IPS-18c (cell line): ENCODE results near the gene OSBPL9.
"Not testable (repeated sequence)": the region's sequence is repeated elsewhere in the genome, so short reads cannot be mapped to it uniquely, and the experiment has no call there.

Experiments used
- H3K4me3 ChIP-seq: 2 replicates; pipeline ENCODE4 v1.7.0; 2013; ENCODE audit warnings: low read depth, mild to moderate bottlenecking, low read length, moderate library complexity; ENCODE audit not compliant: insufficient read depth
- H3K9me3 ChIP-seq: one replicate; pipeline ENCODE4 v1.6.1; 2013; ENCODE audit warnings: mild to moderate bottlenecking, low read length, moderate library complexity; ENCODE audit not compliant: control insufficient read depth, insufficient read depth

The OSBPL9 gene

GRCh38 chr1:51758310-51758709, 141.4 kb downstream of the OSBPL9 start:
- no peaks in the 10 kb centered on the region for H3K9me3 ChIP-seq
- H3K4me3 ChIP-seq = no peak overlapping the region

- H3K9me3 ChIP-seq = no peaks in the 10 kb centered on the region
- H3K4me3 ChIP-seq = no peak overlapping the region
These were observed 144.0 kb downstream of the OSBPL9 start for GRCh38 chr1:51760872-51761271.

- H3K9me3 ChIP-seq = no peaks in the 10 kb centered on the region
- no peak overlapping the region for H3K4me3 ChIP-seq
These were observed 144.5 kb downstream of the OSBPL9 start for GRCh38 chr1:51761351-51761750.

- no peaks in the 10 kb centered on the region for H3K9me3 ChIP-seq
- no peak overlapping the region for H3K4me3 ChIP-seq
These were observed 152.2 kb downstream of the OSBPL9 start for GRCh38 chr1:51768971-51769588.

GRCh38 chr1:51776408-51776807, 159.5 kb downstream of the OSBPL9 start:
- H3K4me3 ChIP-seq = no peak overlapping the region
- no peaks in the 10 kb centered on the region for H3K9me3 ChIP-seq

- Histone ChIP-seq H3K9me3 (no peaks in the 10 kb centered on the region), H3K4me3 (no peak overlapping the region)
These were observed 164.0 kb downstream of the OSBPL9 start for GRCh38 chr1:51780927-51781326.

GRCh38 chr1:51784997-51785421, 168.1 kb downstream of the OSBPL9 start:
- Histone ChIP-seq H3K9me3 (no peaks in the 10 kb centered on the region), H3K4me3 (no peak overlapping the region)

GRCh38 chr1:51788938-51789337, 172.0 kb downstream of the OSBPL9 start:
- no peak overlapping the region for H3K4me3 ChIP-seq

GRCh38 chr1:51789342-51789741, 172.4 kb downstream of the OSBPL9 start:
- H3K9me3 ChIP-seq = no peaks in the 10 kb centered on the region
- no peak overlapping the region for H3K4me3 ChIP-seq

More at GRCh38 chr1:51788938-51789337, 172.0 kb downstream of the OSBPL9 start:
- no peaks in the 10 kb centered on the region for H3K9me3 ChIP-seq

- H3K4me3 ChIP-seq = no peak overlapping the region
- H3K9me3 ChIP-seq = no peaks in the 10 kb centered on the region
These were observed 173.5 kb downstream of the OSBPL9 start for GRCh38 chr1:51790385-51790784.

GRCh38 chr1:51791888-51792287, 175.0 kb downstream of the OSBPL9 start:
- Histone ChIP-seq H3K4me3 (no peak overlapping the region), H3K9me3 (no peaks in the 10 kb centered on the region)

GRCh38 chr1:51792864-51793263, 176.0 kb downstream of the OSBPL9 start:
- H3K9me3 ChIP-seq = no peaks in the 10 kb centered on the region
- no peak overlapping the region for H3K4me3 ChIP-seq

GRCh38 chr1:51794260-51794659, 177.4 kb downstream of the OSBPL9 start:
- no peak overlapping the region for H3K4me3 ChIP-seq
- no peaks in the 10 kb centered on the region for H3K9me3 ChIP-seq

- Histone ChIP-seq H3K4me3 (no peak overlapping the region), H3K9me3 (no peaks in the 10 kb centered on the region)
These were observed 178.0 kb downstream of the OSBPL9 start for GRCh38 chr1:51794868-51795267.

- H3K4me3 ChIP-seq = no peak overlapping the region
These were observed 182.5 kb downstream of the OSBPL9 start for GRCh38 chr1:51799372-51799771.

GRCh38 chr1:51814513-51814912, 197.6 kb downstream of the OSBPL9 start:
- no peaks in the 10 kb centered on the region for H3K9me3 ChIP-seq
- H3K4me3 ChIP-seq = no peak overlapping the region

More at GRCh38 chr1:51799372-51799771, 182.5 kb downstream of the OSBPL9 start:
- no peaks in the 10 kb centered on the region for H3K9me3 ChIP-seq

- no peak overlapping the region for H3K4me3 ChIP-seq
These were observed 201.6 kb downstream of the OSBPL9 start for GRCh38 chr1:51818487-51818886.

GRCh38 chr1:51819021-51819420, 202.1 kb downstream of the OSBPL9 start:
- H3K9me3 ChIP-seq, H3K4me3 ChIP-seq: not testable (repeated sequence)

More at GRCh38 chr1:51818487-51818886, 201.6 kb downstream of the OSBPL9 start:
- no peaks in the 10 kb centered on the region for H3K9me3 ChIP-seq

GRCh38 chr1:51819810-51820209, 202.9 kb downstream of the OSBPL9 start:
- Histone ChIP-seq H3K4me3 (no peak overlapping the region), H3K9me3 (no peaks in the 10 kb centered on the region)
